Parathyroid adenoma (tissue), 2 donors: Measurements from ENCODE around the gene INSYN2A.

Experiments
- H2AFZ ChIP-seq: fragments of 300-600 bp; sonication (generic); one replicate; pipeline ENCODE4 v1.7.0; 2017; ENCODE audit warnings: antibody characterized with exemption, mild to moderate bottlenecking
- H3K27ac ChIP-seq: fragments of 300-600 bp; sonication (generic); one replicate; pipeline ENCODE4 v1.7.0; 2017
- H3K27me3 ChIP-seq: fragments of 300-600 bp; sonication (generic); one replicate; pipeline ENCODE4 v1.7.0; 2017; ENCODE audit warnings: low read length; ENCODE audit not compliant: control insufficient read depth, insufficient read depth
- H3K36me3 ChIP-seq: fragments of 300-600 bp; sonication (generic); one replicate; pipeline ENCODE4 v1.7.0; 2017; ENCODE audit warnings: low read length; ENCODE audit not compliant: control insufficient read depth, insufficient read depth
- H3K4me1 ChIP-seq: fragments of 300-600 bp; sonication (generic); one replicate; pipeline ENCODE4 v1.7.0; 2017; ENCODE audit warnings: control low read depth
- H3K4me2 ChIP-seq: fragments of 300-600 bp; sonication (generic); one replicate; pipeline ENCODE4 v1.7.0; 2017; ENCODE audit warnings: low read length
- H3K4me3 ChIP-seq: fragments of 300-600 bp; sonication (generic); one replicate; pipeline ENCODE4 v1.7.0; 2017; ENCODE audit warnings: low read depth, low read length
- H3K79me2 ChIP-seq: fragments of 300-600 bp; sonication (generic); one replicate; pipeline ENCODE4 v1.7.0; 2017; ENCODE audit warnings: control low read depth
- H3K9ac ChIP-seq: fragments of 300-600 bp; sonication (generic); one replicate; pipeline ENCODE4 v1.7.0; 2017; ENCODE audit warnings: mild to moderate bottlenecking
- H3K9me3 ChIP-seq: fragments of 300-600 bp; sonication (generic); one replicate; pipeline ENCODE4 v1.7.0; 2017; ENCODE audit warnings: low read length; ENCODE audit not compliant: control insufficient read depth
- TF ChIP-seq, protein P1 (sequence below): fragments of 300-600 bp; sonication (generic); IDR thresholded peaks from one replicate; pipeline ENCODE4 v1.7.0; 2017; ENCODE audit warnings: antibody characterized with exemption, mild to moderate bottlenecking
- donor health status: primary hyperparathyroidism.

INSYN2A gene

DNA sequence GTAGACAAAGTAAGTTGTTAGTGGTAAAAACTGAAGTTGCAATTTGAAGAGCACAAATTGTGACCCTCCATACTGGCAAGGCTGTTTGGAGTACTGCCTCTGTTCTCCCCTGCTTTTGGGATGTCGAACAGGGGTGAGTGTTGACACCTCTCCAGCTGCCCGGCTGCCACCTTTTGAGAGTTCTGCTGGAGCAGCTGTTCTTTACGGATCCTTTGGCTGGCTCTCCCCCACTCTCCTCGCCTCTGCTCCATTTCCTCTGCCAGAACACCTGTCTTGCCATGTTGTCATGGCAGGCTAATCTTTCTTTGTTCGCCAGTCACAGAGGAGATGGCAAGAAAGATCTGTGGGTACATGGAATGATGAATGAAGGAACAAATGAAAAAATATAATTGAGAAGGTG is 34.9 kb downstream of the INSYN2A start:
- TF ChIP-seq, protein P1, sequence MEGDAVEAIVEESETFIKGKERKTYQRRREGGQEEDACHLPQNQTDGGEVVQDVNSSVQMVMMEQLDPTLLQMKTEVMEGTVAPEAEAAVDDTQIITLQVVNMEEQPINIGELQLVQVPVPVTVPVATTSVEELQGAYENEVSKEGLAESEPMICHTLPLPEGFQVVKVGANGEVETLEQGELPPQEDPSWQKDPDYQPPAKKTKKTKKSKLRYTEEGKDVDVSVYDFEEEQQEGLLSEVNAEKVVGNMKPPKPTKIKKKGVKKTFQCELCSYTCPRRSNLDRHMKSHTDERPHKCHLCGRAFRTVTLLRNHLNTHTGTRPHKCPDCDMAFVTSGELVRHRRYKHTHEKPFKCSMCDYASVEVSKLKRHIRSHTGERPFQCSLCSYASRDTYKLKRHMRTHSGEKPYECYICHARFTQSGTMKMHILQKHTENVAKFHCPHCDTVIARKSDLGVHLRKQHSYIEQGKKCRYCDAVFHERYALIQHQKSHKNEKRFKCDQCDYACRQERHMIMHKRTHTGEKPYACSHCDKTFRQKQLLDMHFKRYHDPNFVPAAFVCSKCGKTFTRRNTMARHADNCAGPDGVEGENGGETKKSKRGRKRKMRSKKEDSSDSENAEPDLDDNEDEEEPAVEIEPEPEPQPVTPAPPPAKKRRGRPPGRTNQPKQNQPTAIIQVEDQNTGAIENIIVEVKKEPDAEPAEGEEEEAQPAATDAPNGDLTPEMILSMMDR: no peak
- Histone ChIP-seq H3K79me2 (no peaks in the 10 kb centered on the region), H3K9ac (no peak overlapping the region), H3K27me3 (no peaks in the 10 kb centered on the region), H3K27ac (no peak overlapping the region), H3K4me2 (no peak overlapping the region), H3K9me3 (no peaks in the 10 kb centered on the region), H3K4me3 (no peak overlapping the region), H2AFZ (no peak overlapping the region), H3K36me3 (no peaks in the 10 kb centered on the region), H3K4me1 (peaks cover 2% of the 10 kb centered on the region)

DNA sequence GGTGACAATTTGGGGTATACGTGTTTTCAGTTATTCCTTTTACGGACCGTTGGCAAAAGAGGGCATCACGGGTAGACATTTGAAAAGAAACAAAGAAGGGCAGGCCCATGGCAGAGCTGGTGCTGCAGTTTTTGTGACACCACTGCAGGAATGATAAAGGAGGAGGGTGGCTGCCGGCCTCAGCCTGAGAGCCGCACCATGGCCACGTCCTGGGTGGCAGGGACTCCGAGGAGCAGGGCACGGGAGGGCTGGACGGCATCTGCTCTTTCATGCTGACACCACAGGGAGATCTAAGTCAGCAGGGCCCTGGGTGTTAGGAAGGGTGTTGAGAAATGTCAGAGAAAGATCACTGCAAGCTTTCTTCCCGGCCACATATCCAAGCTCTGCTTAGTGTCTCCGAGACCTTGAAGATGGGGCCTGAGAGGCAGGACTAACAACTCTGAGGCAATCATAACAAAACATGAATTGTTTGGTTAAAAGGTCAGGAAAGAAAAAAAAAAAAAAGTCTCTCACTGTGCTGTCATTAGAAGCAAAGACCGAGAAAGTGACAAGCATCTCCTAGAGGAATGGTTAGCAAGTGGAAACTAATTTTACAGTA is 36.6 kb downstream of the INSYN2A start:
- no peak overlapping the region for H2AFZ ChIP-seq
- H3K79me2 ChIP-seq: no peaks in the 10 kb centered on the region
- H3K9me3 ChIP-seq: no peaks in the 10 kb centered on the region
- H3K27ac ChIP-seq: no peak overlapping the region
- no peak overlapping the region for H3K4me2 ChIP-seq
- H3K9ac ChIP-seq: no peak overlapping the region
- TF ChIP-seq, protein P1: no peak
- H3K27me3 ChIP-seq: no peaks in the 10 kb centered on the region
- H3K4me1 ChIP-seq: no peaks in the 10 kb centered on the region
- H3K4me3 ChIP-seq: no peak overlapping the region
- H3K36me3 ChIP-seq: no peaks in the 10 kb centered on the region

DNA sequence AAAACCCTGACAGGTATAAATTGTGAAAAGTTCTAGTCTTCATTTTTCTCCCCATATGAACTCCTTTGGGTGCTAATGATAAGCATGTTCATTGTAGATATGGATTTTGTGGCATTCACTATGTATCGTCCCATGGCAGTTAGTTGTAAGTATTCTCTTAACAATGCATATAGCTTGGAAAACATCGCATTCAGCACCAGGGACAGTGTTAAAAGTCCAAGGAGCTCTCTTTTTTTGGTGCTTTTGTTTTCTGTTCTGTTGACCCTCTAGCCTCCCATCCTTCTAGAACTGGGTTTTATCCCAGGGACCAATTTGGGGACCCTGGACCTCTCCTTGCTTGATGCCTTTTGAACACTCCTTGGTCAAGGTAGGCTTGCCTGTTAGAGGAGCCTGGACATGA is 37.7 kb downstream of the INSYN2A start:
- no peaks in the 10 kb centered on the region for H3K4me1 ChIP-seq
- H3K4me3 ChIP-seq: no peak overlapping the region
- no peaks in the 10 kb centered on the region for H3K27me3 ChIP-seq
- no peak overlapping the region for H3K27ac ChIP-seq
- no peak overlapping the region for H3K9ac ChIP-seq
- no peaks in the 10 kb centered on the region for H3K79me2 ChIP-seq
- H3K36me3 ChIP-seq: no peaks in the 10 kb centered on the region
- TF ChIP-seq, protein P1: no peak
- no peak overlapping the region for H3K4me2 ChIP-seq
- H2AFZ ChIP-seq: no peak overlapping the region
- no peaks in the 10 kb centered on the region for H3K9me3 ChIP-seq

DNA sequence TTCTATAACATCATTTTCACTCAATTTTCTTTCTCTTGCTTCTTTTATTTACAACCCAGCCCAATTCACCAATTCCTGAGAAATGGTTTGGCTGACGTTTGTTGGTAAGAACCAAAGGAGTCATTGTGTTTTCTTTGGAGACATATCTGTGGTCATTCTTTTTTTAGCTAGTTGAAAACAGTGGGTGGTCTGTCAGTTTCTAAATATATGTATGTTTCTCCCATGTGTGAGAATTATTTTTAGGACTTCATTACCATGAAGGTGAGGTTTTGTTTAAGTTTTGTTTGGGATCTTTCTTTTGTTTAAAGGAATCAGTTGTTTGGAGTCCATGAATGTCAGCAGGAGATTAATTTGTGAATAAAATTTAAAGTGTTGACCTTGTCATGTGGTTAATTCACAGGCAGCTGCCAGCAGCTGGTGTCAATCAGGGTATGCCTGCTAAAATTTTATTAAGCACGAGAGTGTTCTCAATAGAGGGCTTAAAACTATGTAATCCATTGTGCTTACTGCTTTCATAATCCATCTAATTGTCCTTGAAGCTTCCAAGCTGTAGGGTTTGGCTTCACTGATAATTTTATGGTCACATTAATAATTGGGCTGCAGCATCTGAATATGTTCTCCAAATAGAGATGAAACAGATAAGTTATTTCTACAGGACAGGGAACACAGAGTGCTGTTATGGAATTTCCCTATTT is 38.7 kb downstream of the INSYN2A start:
- TF ChIP-seq, protein P1: no peak

DNA sequence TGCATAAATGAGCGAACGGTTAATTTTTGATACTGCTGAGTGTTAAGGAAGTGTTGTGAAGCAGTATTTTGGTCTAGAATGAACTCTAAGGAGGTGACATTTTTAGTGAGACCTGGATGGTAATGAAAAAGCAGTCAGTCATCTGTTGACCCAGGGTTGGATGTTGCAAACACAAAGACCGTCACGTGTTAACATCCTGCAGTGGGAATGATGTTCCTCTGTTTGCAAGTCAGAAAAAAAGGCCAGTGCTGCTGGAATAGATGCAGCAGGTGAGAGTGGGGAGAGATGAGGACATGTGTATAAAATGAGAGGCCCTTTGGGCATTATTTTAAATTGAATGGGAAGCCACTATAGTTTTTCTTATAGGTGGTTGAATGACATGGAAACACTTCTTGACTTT is 39.3 kb downstream of the INSYN2A start:
- no peak overlapping the region for H3K27ac ChIP-seq
- H3K4me2 ChIP-seq: no peak overlapping the region
- no peak overlapping the region for H2AFZ ChIP-seq
- no peaks in the 10 kb centered on the region for H3K27me3 ChIP-seq
- H3K4me3 ChIP-seq: no peak overlapping the region
- H3K36me3 ChIP-seq: no peaks in the 10 kb centered on the region
- H3K9ac ChIP-seq: no peak overlapping the region
- H3K79me2 ChIP-seq: no peaks in the 10 kb centered on the region
- TF ChIP-seq, protein P1: no peak
- no peaks in the 10 kb centered on the region for H3K9me3 ChIP-seq
- no peaks in the 10 kb centered on the region for H3K4me1 ChIP-seq

More for the DNA sequence above, 38.7 kb downstream of the INSYN2A start:
- Histone ChIP-seq H3K79me2 (no peaks in the 10 kb centered on the region), H3K9ac (no peak overlapping the region), H3K4me2 (no peak overlapping the region), H3K4me1 (no peaks in the 10 kb centered on the region), H3K27ac (no peak overlapping the region), H3K9me3 (no peaks in the 10 kb centered on the region), H2AFZ (no peak overlapping the region), H3K4me3 (no peak overlapping the region), H3K36me3 (no peaks in the 10 kb centered on the region), H3K27me3 (no peaks in the 10 kb centered on the region)
